HCT116 (cell line): ENCODE measurements around the gene GALM. TPM values are rescaled to one million over a fixed set of nuclear protein-coding genes. Genes with fewer than 3 reads are reported as not detected.
A peak's percentile ranks its signal among the peaks of the same experiment; 100 is the strongest.

Source experiments
- ATAC-seq: fragments of 200-7000 bp; cut with Tn5 transposase; 2 replicates; pipeline ENCODE4 v1.9.1; 2020; ENCODE audit warnings: mild to moderate bottlenecking, moderate library complexity
- BruUV-seq: library from RNA; stranded (reverse); fragments of 400-500 nt; replicated peaks from 2 replicates; lab custom pipeline; 2021; lab: Mats Ljungman, UMichigan
- CTCF ChIA-PET: fragments of 300-600 bp; sonication (Branson Sonifier 250); formaldehyde crosslinking; loops from one replicate; lab custom pipeline; 2021; ENCODE audit warnings: antibody characterized with exemption; lab: Charles Lee
- POLR2A ChIA-PET: fragments of 300-600, 350-600 bp; sonication (Branson Sonifier 250); formaldehyde crosslinking; loops from one replicate; lab custom pipeline; 2021; ENCODE audit warnings: antibody characterized with exemption; lab: Charles Lee
- RAD21 ChIA-PET, 2 experiments: fragments of 300-600 bp; sonication (Branson Sonifier 250); formaldehyde crosslinking; loops; one replicate each; lab custom pipeline; 2023; ENCODE audit warnings: low total read pairs in 2 of 2; ENCODE audit not compliant: uncharacterized antibody in 2 of 2, unreplicated experiment in 2 of 2, low non-redundant PET in 1 of 2; lab: Charles Lee
- DNase-seq: peaks from one replicate; pipeline ENCODE4 v3.0.0-alpha.2; 2010; ENCODE audit warnings: low read depth, low spot score
- H2AFZ ChIP-seq: fragments of 200-600 bp; shearing (Covaris generic), sonication (generic); 2 replicates; pipeline ENCODE4 v1.6.1; 2017; ENCODE audit warnings: low read depth, mixed run types, mixed read lengths, antibody characterized with exemption, low read length; ENCODE audit not compliant: poor library complexity, severe bottlenecking
- H3K27ac ChIP-seq: 2 replicates; pipeline ENCODE4 v1.5.1; 2012; ENCODE audit warnings: low read depth, low read length
- H3K27me3 ChIP-seq: fragments of 200-600 bp; sonication (generic); 2 replicates; pipeline ENCODE4 v1.6.1; 2016; ENCODE audit warnings: mixed run types, low read length, mixed read lengths; ENCODE audit not compliant: insufficient read depth
- H3K36me3 ChIP-seq, 2 experiments: fragments of 200-500 bp in 1 of 2; fragments of 200-600 bp in 1 of 2; sonication (Bioruptor generic) in 1 of 2; sonication (generic) in 1 of 2; 2 replicates each; pipeline versions ENCODE4 v1.5.1 to v1.6.1; 2014 to 2016; ENCODE audit warnings: low read length in 2 of 2, inconsistent platforms in 1 of 2, mixed read lengths in 1 of 2, mixed run types in 1 of 2; ENCODE audit not compliant: insufficient read depth in 2 of 2, control insufficient read depth in 1 of 2
- H3K4me1 ChIP-seq, 2 experiments: fragments of 200-600 bp in 1 of 2; sonication (generic) in 1 of 2; 2 replicates each; pipeline versions ENCODE4 v1.5.1 to v1.6.1; 2012 to 2017; ENCODE audit warnings: low read length in 2 of 2, inconsistent platforms in 1 of 2, mild to moderate bottlenecking in 1 of 2, mixed read lengths in 1 of 2, mixed run types in 1 of 2, moderate library complexity in 1 of 2; ENCODE audit not compliant: insufficient read depth in 2 of 2, control insufficient read depth in 1 of 2
- H3K4me2 ChIP-seq: fragments of 200-600 bp; sonication (generic); 2 replicates; pipeline ENCODE4 v1.6.1; 2017; ENCODE audit warnings: mixed run types, low read length, mixed read lengths
- H3K4me3 ChIP-seq, 2 experiments: fragments of 200-600 bp in 1 of 2; sonication (generic) in 1 of 2; replicated peaks in 1 of 2; 2 replicates each; pipeline ENCODE4 v1.5.1; 2011 to 2016; ENCODE audit warnings: low read length in 2 of 2, control low read depth in 1 of 2, low read depth in 1 of 2, mild to moderate bottlenecking in 1 of 2, mixed read lengths in 1 of 2, mixed run types in 1 of 2
- H3K79me2 ChIP-seq: fragments of 200-600 bp; sonication (generic); 2 replicates; pipeline ENCODE4 v1.6.1; 2017; ENCODE audit warnings: mild to moderate bottlenecking, mixed run types, low read length, moderate library complexity, mixed read lengths; ENCODE audit not compliant: insufficient read depth
- H3K9ac ChIP-seq: fragments of 200-600 bp; sonication (generic); 2 replicates; pipeline ENCODE4 v1.6.1; 2016; ENCODE audit warnings: low read length, mixed read lengths
- H3K9me2 ChIP-seq: fragments of 200-600 bp; sonication (generic), shearing (Covaris generic); 2 replicates; pipeline ENCODE4 v1.6.1; 2017; ENCODE audit warnings: mixed run types, mild to moderate bottlenecking, moderate library complexity; ENCODE audit not compliant: insufficient read depth
- H3K9me3 ChIP-seq, 2 experiments: fragments of 200-500 bp in 1 of 2; fragments of 200-600 bp in 1 of 2; sonication (Bioruptor generic) in 1 of 2; sonication (generic) in 1 of 2; 2 replicates each; pipeline ENCODE4 v1.6.1; 2014 to 2017; ENCODE audit warnings: low read length in 2 of 2, mixed read lengths in 2 of 2, inconsistent platforms in 1 of 2, low read depth in 1 of 2, mild to moderate bottlenecking in 1 of 2, mixed run types in 1 of 2, moderate library complexity in 1 of 2; ENCODE audit not compliant: control insufficient read depth in 1 of 2, insufficient read depth in 1 of 2
- H4K20me1 ChIP-seq: fragments of 200-600 bp; sonication (generic), shearing (Covaris generic); 2 replicates; pipeline ENCODE4 v1.6.1; 2017; ENCODE audit warnings: mixed run types, mild to moderate bottlenecking, moderate library complexity; ENCODE audit not compliant: insufficient read depth
- CEBPB ChIP-seq: IDR thresholded peaks from 2 replicates; pipeline ENCODE4 v1.6.1; 2012; ENCODE audit warnings: low read depth
- ELF1 ChIP-seq: IDR thresholded peaks from 2 replicates; pipeline ENCODE4 v1.6.1; 2012; ENCODE audit warnings: low read depth, borderline replicate concordance
- EZH2 ChIP-seq: fragments of 200-600 bp; sonication (generic); IDR thresholded peaks from 2 replicates; pipeline ENCODE4 v1.6.1; 2017; ENCODE audit warnings: antibody characterized with exemption, mixed run types
- EZH2phosphoT487 ChIP-seq: fragments of 200-600 bp; IDR thresholded peaks from 2 replicates; pipeline ENCODE4 v1.6.1; 2018; ENCODE audit warnings: antibody characterized with exemption, borderline replicate concordance
- FOSL1 ChIP-seq: IDR thresholded peaks from 2 replicates; pipeline ENCODE4 v1.6.1; 2012; ENCODE audit warnings: low read depth
- POLR2AphosphoS5 ChIP-seq: IDR thresholded peaks from 2 replicates; pipeline ENCODE4 v1.6.1; 2011; ENCODE audit warnings: mild to moderate bottlenecking, low read depth, low read length, moderate library complexity
- SIN3A ChIP-seq: IDR thresholded peaks from 2 replicates; pipeline ENCODE4 v1.6.1; 2012; ENCODE audit warnings: low read depth
- SP1 ChIP-seq: IDR thresholded peaks from 2 replicates; pipeline ENCODE4 v1.6.1; 2012; ENCODE audit warnings: low read depth
- YY1 ChIP-seq: IDR thresholded peaks from 2 replicates; pipeline ENCODE4 v1.6.1; 2011; ENCODE audit warnings: low read length, low read depth, moderate library complexity, mild to moderate bottlenecking; ENCODE audit not compliant: insufficient replicate concordance; ENCODE audit errors: extremely low read depth
- ZFX ChIP-seq: fragments of 450-650 bp; IDR thresholded peaks from 2 replicates; pipeline ENCODE4 v1.6.1; 2017
- ZNF274 ChIP-seq: fragments of 200-500 bp; sonication (Bioruptor generic); IDR thresholded peaks from 2 replicates; pipeline ENCODE4 v1.6.1; 2014; ENCODE audit warnings: mild to moderate bottlenecking, low read depth, low read length, inconsistent platforms
- intact Hi-C: fragments of 100-400 bp; cut with micrococcal nuclease; formaldehyde crosslinking; loops from 2 replicates; pipeline ENCODE4 v1.10.0; 2022
- total RNA-seq: library from RNA; stranded (reverse); gene quantifications from one replicate; pipeline ENCODE4 v1.2.1, GENCODE V29; 2021; ENCODE audit not compliant: unreplicated experiment
- TF ChIP-seq, protein P1 (sequence below): IDR thresholded peaks from 2 replicates; pipeline ENCODE4 v1.6.1; 2012; ENCODE audit warnings: low read depth

GALM gene
- total RNA-seq, 1 experiment from 2014 or later: 10.2 TPM

DNA sequence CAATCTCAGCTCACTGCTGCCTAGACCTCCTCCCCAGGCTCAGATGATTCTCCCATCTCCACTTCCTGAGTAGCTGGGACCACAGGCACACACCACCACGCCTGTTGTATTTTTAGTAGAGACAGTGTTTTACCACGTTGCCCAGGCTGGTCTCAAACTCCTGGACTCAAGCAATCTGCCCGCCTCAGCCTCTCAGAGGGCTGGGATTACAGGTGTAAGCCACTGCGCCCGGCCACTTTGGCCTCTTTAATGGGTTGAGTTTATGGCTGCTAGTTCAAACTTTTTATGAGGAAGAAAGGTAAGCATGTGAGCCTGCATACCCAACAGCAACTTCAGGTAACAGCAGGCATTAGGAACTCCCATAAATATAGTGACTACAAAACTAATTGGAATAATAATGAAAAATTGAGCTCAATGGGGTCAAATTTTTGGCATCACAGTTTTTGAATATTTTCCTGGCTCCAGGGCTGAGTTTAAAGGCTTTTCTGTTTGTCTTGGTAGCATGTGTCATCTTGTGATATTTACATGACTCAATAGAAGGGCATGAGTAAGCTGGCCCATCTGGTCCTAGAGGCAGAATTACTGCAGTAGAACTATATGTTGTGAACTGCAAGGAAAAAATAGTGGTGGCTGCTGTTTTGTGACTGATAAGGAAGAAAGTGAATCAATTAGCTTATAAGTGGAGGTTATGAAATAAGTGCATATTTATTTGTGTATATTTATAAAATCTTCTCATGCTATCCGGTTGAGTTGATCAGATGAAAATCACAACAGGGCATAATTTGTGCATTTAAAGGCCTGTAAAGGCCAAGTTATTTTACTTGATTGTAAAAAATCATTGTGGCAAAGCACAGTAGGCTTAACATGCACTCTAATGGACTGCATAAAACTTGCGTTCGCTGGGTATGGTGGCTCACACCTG is 24.8 kb downstream of the GALM start (continued):
- TF ChIP-seq, protein P1, sequence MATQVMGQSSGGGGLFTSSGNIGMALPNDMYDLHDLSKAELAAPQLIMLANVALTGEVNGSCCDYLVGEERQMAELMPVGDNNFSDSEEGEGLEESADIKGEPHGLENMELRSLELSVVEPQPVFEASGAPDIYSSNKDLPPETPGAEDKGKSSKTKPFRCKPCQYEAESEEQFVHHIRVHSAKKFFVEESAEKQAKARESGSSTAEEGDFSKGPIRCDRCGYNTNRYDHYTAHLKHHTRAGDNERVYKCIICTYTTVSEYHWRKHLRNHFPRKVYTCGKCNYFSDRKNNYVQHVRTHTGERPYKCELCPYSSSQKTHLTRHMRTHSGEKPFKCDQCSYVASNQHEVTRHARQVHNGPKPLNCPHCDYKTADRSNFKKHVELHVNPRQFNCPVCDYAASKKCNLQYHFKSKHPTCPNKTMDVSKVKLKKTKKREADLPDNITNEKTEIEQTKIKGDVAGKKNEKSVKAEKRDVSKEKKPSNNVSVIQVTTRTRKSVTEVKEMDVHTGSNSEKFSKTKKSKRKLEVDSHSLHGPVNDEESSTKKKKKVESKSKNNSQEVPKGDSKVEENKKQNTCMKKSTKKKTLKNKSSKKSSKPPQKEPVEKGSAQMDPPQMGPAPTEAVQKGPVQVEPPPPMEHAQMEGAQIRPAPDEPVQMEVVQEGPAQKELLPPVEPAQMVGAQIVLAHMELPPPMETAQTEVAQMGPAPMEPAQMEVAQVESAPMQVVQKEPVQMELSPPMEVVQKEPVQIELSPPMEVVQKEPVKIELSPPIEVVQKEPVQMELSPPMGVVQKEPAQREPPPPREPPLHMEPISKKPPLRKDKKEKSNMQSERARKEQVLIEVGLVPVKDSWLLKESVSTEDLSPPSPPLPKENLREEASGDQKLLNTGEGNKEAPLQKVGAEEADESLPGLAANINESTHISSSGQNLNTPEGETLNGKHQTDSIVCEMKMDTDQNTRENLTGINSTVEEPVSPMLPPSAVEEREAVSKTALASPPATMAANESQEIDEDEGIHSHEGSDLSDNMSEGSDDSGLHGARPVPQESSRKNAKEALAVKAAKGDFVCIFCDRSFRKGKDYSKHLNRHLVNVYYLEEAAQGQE: no peak

DNA sequence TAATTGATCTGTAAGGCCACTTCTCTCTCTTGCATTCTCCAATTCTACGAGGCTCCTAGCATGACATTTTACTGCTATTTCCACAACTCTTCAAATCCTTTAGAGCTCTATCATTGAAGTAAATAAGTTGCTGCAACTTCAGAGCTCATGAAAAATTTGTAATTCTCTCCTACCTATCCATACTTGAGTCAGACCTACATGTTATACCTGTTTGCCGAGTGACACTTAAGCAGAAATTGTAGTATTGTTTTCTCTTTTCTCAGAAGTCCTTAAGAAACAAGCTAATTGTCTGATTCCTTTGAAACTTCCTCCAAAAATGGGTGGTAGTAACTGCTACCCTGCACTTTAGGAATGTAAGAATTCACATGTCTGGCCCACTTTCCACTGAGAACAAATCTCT is 26.1 kb downstream of the GALM start:
- H3K9ac ChIP-seq: no peak overlapping the region
- H3K79me2 ChIP-seq: no peaks in the 10 kb centered on the region
- H2AFZ ChIP-seq: no peak overlapping the region
- no peaks in the 10 kb centered on the region for H3K9me2 ChIP-seq
- RAD21 ChIA-PET: no interaction called here
- no peaks in the 10 kb centered on the region for H4K20me1 ChIP-seq
- ATAC-seq (no peak), DNase-seq (no peak)
- H3K9me3 ChIP-seq: no peaks in the 10 kb centered on the region
- H3K4me3 ChIP-seq: no peak overlapping the region
- no peaks in the 10 kb centered on the region for H3K27me3 ChIP-seq
- BruUV-seq: no TSS peak
- no peaks in the 10 kb centered on the region for H3K36me3 ChIP-seq
- peaks cover 45 to 50% of the 10 kb centered on the region in 2 experiments for H3K4me1 ChIP-seq
- intact Hi-C loops: no loop called here
- CTCF ChIA-PET: no interaction called here
- H3K4me2 ChIP-seq: peak overlapping the region; percentile 55
- peak overlapping the region; percentile 42; the same call in 1 of the 2 replicates for H3K27ac ChIP-seq
- POLR2A ChIA-PET: interaction anchor here (2.3 kb wide), 1 partner anchor 59 kb away, joined by 8 read pairs; the partner anchor contains the start of gene SRSF7
- TF ChIP-seq ELF1 (no peak), EZH2 (no peak), POLR2AphosphoS5 (no peak), EZH2phosphoT487 (no peak), YY1 (no peak), ZNF274 (no peak), ZFX (no peak), CEBPB (no peak), SP1 (no peak), SIN3A (no peak), FOSL1 (no peak)
